Osteocyte (in vitro differentiated cells): ENCODE results near the gene ENG. TPM values are rescaled to one million over a fixed set of nuclear protein-coding genes. Genes with fewer than 3 reads are reported as not detected.

Experiments
- DNase-seq: peaks from one replicate; pipeline ENCODE4 v3.0.0; 2021; ENCODE audit warnings: mixed read lengths; ENCODE audit not compliant: unreplicated experiment; ENCODE audit errors: extremely low spot score
- H3K27ac Mint-ChIP-seq: one replicate; pipeline ENCODE4 v1.8.0; 2021; ENCODE audit warnings: mild to moderate bottlenecking, mixed read lengths; ENCODE audit not compliant: unreplicated experiment
- H3K27me3 Mint-ChIP-seq: one replicate; pipeline ENCODE4 v1.8.0; 2021; ENCODE audit warnings: mixed read lengths; ENCODE audit not compliant: unreplicated experiment
- H3K36me3 Mint-ChIP-seq: one replicate; pipeline ENCODE4 v1.8.0; 2021; ENCODE audit warnings: mixed read lengths; ENCODE audit not compliant: unreplicated experiment
- H3K4me1 Mint-ChIP-seq: one replicate; pipeline ENCODE4 v1.8.0; 2021; ENCODE audit warnings: mixed read lengths; ENCODE audit not compliant: unreplicated experiment
- H3K4me3 Mint-ChIP-seq: one replicate; pipeline ENCODE4 v1.8.0; 2021; ENCODE audit warnings: mild to moderate bottlenecking, moderate library complexity, mixed read lengths; ENCODE audit not compliant: unreplicated experiment
- H3K9me3 Mint-ChIP-seq: one replicate; pipeline ENCODE4 v1.8.0; 2021; ENCODE audit warnings: mixed read lengths; ENCODE audit not compliant: unreplicated experiment
- long read RNA-seq: library from polyadenylated mRNA; unstranded; transcript quantifications from one replicate; pipeline ENCODE4 v2.0.0, GENCODE V29; 2021
- total RNA-seq: library from RNA; stranded (reverse); gene quantifications from 2 replicates; pipeline ENCODE4 v1.2.1, GENCODE V29; 2021
- TF ChIP-seq, protein P1 (sequence below): fragments of 200-600 bp; sonication (generic); IDR thresholded peaks from 2 replicates; pipeline ENCODE4 v1.5.0; 2021; ENCODE audit warnings: antibody characterized with exemption, mild to moderate bottlenecking, moderate library complexity

ENG gene
- total RNA-seq = 140 and 143 TPM in 2 replicates
- long read RNA-seq, transcript ENG-202 (15 exons, 3,048 nt) = major isoform, 54 of 105 reads
- long read RNA-seq, partial matches to known transcripts = 39 of 105 reads
- long read RNA-seq, other reads (novel, unspliced or antisense) = 12 of 105 reads

- peaks cover 48% of the 10 kb centered on the region for H3K4me1 Mint-ChIP-seq
- TF ChIP-seq, protein P1, sequence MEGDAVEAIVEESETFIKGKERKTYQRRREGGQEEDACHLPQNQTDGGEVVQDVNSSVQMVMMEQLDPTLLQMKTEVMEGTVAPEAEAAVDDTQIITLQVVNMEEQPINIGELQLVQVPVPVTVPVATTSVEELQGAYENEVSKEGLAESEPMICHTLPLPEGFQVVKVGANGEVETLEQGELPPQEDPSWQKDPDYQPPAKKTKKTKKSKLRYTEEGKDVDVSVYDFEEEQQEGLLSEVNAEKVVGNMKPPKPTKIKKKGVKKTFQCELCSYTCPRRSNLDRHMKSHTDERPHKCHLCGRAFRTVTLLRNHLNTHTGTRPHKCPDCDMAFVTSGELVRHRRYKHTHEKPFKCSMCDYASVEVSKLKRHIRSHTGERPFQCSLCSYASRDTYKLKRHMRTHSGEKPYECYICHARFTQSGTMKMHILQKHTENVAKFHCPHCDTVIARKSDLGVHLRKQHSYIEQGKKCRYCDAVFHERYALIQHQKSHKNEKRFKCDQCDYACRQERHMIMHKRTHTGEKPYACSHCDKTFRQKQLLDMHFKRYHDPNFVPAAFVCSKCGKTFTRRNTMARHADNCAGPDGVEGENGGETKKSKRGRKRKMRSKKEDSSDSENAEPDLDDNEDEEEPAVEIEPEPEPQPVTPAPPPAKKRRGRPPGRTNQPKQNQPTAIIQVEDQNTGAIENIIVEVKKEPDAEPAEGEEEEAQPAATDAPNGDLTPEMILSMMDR = no peak
- H3K4me3 Mint-ChIP-seq = peak within 1 kb of the TSS; percentile 82
- H3K27ac Mint-ChIP-seq = peak within 1 kb of the TSS; percentile 88
- peak; percentile 90 for DNase-seq
- no peaks in the 10 kb centered on the region for H3K27me3 Mint-ChIP-seq
- H3K9me3 Mint-ChIP-seq = peaks cover 2% of the 10 kb centered on the region
- peaks cover 11% of the 10 kb centered on the region for H3K36me3 Mint-ChIP-seq
These were observed at the start of gene ENG for GRCh38 chr9:127854184-127854806. TSS of gene ENG (minus strand) at chr9:127854658. CDS start at chr9:127854355, 303 bp downstream.

- H3K36me3 Mint-ChIP-seq = no peaks in the 10 kb centered on the region
- H3K27ac Mint-ChIP-seq = peak overlapping the region; percentile 80
- peaks cover 54% of the 10 kb centered on the region for H3K4me1 Mint-ChIP-seq
- DNase-seq = no peak
- TF ChIP-seq, protein P1 = no peak
- no peaks in the 10 kb centered on the region for H3K9me3 Mint-ChIP-seq
- no peaks in the 10 kb centered on the region for H3K27me3 Mint-ChIP-seq
- no peak overlapping the region for H3K4me3 Mint-ChIP-seq
These were observed 49.4 kb upstream of the ENG start for GRCh38 chr9:127903557-127904475.

- Mint-ChIP-seq H3K27me3 (no peaks in the 10 kb centered on the region), H3K27ac (peak within 1 kb of the TSS; percentile 95), H3K36me3 (peaks cover 13% of the 10 kb centered on the region), H3K4me1 (peaks cover 47% of the 10 kb centered on the region), H3K4me3 (peak within 1 kb of the TSS; percentile 89), H3K9me3 (no peaks in the 10 kb centered on the region)
- TF ChIP-seq, protein P1 = no peak
- DNase-seq = peak; percentile 92
These were observed 44.9 kb upstream of the ENG start, which contains the start of gene ST6GALNAC6 for GRCh38 chr9:127899128-127899943. TSS of gene ST6GALNAC6 (minus strand) at chr9:127899603. CDS start at chr9:127897981, 1,622 bp downstream.

DNA sequence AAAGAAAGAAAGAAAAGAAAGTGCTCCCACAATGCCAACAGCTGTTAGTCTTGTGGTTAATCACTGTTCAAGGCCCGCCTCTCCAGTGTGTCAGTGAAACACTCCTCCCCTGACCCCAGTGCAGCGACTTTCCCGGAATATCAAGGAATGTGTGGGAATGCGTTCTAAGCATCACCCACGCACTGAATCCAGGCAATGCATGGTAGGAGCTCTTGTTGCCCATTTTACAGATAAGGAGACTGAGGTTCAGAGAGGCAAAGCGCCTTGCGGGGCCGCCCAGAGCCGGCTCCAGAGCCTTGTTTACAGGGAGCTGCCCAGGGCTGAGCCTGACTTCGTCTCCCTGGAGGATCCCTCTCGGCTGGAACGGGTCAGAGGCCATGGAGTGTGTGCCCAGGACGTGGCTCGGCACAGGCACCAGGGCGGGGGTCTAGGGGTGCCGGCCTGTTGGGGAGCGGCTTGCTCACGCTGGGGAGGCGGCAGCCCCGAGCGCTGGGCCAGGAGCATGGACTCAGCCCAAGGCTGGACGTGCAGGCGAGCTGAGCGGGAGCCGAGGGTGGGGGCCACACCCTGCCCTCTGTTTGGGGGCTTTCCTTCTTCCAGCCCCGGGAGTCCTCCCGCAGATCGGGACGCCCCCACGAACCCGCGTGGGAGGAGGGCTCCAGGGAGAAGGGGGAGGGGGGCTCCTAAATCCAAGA, 44.1 kb upstream of the ENG start:
- Mint-ChIP-seq H3K4me1 (peaks cover 40% of the 10 kb centered on the region), H3K27me3 (no peaks in the 10 kb centered on the region), H3K4me3 (peak overlapping the region; percentile 89), H3K27ac (peak overlapping the region; percentile 95), H3K9me3 (no peaks in the 10 kb centered on the region), H3K36me3 (peaks cover 21% of the 10 kb centered on the region)
- TF ChIP-seq, protein P1 = no peak
- peak; percentile 83 for DNase-seq
